Measurements from ENCODE around the gene BICDL1.

DNA sequence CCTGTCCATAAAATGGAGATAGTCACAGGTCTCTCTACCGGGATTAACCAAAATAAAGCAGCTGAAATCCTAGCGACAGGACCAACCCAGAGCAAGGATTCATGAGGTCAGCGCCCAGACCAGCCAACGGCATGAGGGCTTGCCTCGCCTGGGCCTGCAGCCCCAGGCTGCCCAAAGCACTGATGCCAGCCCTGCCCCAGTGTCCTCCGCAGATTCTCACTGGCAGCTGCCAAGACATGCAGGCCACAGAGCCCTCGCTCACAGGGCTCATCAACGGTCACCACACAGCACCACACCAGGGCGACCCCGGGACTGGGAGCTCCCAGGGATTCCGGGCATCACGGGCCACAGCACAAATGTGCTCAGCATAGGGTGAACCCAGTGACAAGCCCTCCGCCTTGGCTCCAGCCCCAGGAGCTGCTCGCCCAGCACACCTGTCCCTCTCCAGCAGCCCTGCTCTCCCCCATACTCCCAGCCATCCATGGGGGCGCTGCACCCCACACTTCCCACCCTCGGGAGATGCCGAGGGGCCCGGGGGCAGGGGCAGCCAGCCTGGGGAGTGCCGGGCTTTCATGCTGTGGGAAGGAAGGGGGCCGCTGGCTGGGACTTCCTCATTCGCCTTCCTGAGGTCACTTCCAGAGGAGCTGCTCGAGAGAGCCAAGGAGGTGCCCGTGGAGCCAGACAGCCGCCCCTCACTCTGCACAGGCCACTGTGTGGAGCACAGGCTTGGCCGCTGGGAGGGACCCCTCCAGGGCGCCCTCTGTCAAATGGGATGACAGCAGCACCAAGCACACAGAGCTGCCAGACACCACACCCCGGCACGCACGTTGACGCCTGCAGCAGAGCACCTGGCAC lies 113.4 kb downstream of the BICDL1 start:
- TF ChIP-seq, protein P1, sequence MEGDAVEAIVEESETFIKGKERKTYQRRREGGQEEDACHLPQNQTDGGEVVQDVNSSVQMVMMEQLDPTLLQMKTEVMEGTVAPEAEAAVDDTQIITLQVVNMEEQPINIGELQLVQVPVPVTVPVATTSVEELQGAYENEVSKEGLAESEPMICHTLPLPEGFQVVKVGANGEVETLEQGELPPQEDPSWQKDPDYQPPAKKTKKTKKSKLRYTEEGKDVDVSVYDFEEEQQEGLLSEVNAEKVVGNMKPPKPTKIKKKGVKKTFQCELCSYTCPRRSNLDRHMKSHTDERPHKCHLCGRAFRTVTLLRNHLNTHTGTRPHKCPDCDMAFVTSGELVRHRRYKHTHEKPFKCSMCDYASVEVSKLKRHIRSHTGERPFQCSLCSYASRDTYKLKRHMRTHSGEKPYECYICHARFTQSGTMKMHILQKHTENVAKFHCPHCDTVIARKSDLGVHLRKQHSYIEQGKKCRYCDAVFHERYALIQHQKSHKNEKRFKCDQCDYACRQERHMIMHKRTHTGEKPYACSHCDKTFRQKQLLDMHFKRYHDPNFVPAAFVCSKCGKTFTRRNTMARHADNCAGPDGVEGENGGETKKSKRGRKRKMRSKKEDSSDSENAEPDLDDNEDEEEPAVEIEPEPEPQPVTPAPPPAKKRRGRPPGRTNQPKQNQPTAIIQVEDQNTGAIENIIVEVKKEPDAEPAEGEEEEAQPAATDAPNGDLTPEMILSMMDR (IDR thresholded peaks at IDR 0.05; ENCODE audit: insufficient read depth, low read length, poor library complexity, severe bottlenecking), result no peak
- TF ChIP-seq EZH2phosphoT487 (conservative IDR thresholded peaks at IDR 0.05; ENCODE audit: low read length), result no peak
